Stimulated activated CD4-positive, alpha-beta T cell treated with anti-CD3 and anti-CD28 coated beads, Interleukin-4, amount 100 ng/mL, for 1 hour (primary cell): Measurements from ENCODE around the gene ABCB6.

Source experiments
- DNase-seq: peaks from one replicate; pipeline ENCODE4 v3.0.0-alpha.2; 2020

The ABCB6 gene

DNA sequence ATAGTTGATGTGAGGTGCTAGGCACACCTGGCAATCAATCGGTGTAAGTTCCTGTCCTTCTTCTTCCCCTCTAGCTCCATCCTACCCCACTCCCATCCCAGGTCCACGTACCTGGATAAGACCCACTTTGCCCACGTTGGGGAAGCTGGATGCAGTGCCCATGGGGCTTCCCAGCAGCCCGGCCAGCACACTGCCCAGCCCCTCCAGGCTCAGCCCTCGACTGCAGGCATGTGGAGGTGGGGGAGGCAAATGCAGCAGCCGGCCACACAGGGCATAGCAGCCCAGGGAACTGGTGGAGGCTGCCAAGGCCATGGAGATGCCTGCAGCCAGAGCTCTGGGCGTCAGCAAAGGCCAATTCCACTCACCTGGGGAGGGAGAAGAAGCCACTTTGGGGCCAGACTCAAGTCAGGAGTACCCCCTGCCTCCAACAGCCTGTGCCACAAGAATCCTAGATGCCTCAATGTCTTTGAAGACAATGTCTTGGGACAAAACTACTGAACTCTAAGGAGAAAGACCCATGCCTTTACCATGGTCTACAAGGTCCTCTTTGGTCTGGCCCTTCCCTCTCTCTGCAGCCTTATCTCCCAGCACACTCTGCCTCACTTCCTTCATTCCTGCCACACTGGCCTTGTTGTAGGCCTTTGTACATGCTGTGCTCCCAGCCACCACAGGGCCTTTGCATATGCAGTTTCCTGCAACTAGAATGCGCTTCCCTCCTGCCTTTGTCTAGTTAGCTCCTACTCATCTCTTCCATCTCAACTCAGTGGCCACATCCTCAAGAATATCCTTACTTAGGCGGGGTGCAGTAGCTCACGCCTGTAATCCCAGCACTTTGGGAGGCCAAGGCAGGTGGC, 53.5 kb downstream of the ABCB6 start:
- no peak for DNase-seq

DNA sequence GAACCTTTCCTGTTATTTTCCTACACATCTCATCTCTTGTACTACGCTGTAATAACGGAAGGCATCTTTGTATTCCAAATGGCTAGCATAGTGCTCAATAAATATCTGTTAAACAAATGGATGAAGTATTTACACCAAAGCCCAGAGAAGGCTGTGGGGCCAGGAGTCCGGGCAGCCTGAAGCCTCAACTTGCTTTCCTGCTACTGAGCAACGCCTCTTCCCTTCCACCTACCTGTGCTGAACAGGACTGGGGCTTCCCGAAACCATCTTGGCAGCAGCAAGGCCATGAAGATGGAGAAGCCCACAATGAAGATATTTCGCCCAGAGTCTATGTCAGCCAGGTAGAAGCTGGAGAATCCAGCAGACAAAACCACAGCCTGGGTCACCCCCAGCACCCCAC, 55.6 kb downstream of the ABCB6 start:
- no peak for DNase-seq

DNA sequence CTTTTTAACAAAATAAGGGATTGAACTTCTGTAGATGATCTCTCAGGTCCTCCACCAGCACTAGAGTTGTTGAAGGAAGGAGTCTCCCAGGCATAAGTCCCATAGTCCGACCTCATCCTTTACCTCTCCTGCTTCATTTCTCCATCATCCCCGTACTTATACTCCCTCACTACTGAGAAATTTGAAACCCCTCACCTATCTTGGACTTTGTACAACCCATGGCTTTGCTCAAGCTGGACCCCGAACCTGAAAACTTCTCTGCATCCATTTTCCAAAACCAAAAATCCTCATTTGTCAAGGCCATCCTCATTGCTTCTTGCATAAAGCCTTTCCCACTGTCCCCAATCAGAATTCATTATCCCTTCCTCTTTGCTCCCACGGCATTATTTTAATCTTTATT, 57.7 kb downstream of the ABCB6 start:
- DNase-seq: no peak

DNA sequence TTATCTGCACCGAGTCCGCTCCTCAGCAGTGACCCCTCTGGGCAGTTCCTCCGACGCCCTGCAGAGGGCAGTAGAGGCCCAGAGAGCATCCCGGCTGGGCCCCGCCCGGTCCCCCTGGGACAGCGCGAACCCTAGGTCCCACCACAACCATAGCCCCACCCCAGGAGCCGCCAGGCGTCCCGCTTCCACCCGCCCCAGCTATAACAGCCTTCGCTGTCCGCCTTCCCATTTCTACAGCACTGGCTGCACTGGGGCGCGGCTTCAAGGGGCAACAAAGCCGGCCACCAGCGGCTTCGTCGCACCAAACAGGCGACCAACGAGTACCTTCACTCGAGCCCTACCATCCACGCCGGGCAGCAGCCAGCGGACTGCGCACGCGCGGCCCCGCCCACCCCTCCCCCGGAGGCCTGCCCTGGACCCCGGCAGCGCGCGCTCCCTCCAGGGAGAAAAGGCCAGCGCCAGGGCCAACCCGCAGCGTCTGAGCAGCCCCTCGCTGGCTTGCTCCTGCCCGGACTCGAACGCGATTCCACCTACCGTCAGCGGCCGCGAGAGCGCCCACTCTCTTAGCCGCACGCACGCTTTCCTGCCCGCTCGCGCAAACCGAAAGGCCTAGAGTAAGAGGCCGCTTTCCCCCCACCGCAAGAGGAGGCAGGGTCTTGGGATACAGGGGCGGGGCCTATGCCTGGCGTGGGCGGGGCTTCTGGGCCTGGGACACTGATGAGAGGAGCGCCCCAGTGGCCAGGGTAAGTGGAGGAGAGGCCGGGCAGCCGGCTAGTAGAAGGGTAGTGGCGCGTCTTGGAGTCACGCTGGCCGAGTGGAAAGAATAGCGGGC, 58.4 kb downstream of the ABCB6 start, which contains the start of gene NHEJ1:
TSS of gene NHEJ1 (minus strand) at position 630 of the 832 bp plus-strand sequence. CDS start 2,453 bp downstream, outside the sequence.
- peak; percentile 94 for DNase-seq
